CD1c-positive myeloid dendritic cell (primary cell): ENCODE measurements around the gene DTX1.
A peak's percentile ranks its signal among the peaks of the same experiment; 100 is the strongest.
"Not testable (repeated sequence)": the region's sequence is repeated elsewhere in the genome, so short reads cannot be mapped to it uniquely, and the experiment has no call there.

Experiments
- DNase-seq: peaks from one replicate; pipeline ENCODE4 v3.0.0-alpha.2; 2016; ENCODE audit errors: extremely low spot score

The DTX1 gene

GRCh38 chr12:113114447-113115178, 58.1 kb downstream of the DTX1 start:
- DNase-seq = no peak

GRCh38 chr12:113115455-113116126, 59.1 kb downstream of the DTX1 start:
- DNase-seq = no peak

GRCh38 chr12:113116875-113117274, 60.3 kb downstream of the DTX1 start:
- DNase-seq = no peak

- not testable (repeated sequence) for DNase-seq
Observed at GRCh38 chr12:113117684-113118083, 61.2 kb downstream of the DTX1 start.

- no peak for DNase-seq
Observed at GRCh38 chr12:113118142-113118541, 61.6 kb downstream of the DTX1 start.

- DNase-seq = peak; percentile 36
Observed at GRCh38 chr12:113119980-113120669, 63.6 kb downstream of the DTX1 start.

- no peak for DNase-seq
Observed at GRCh38 chr12:113120670-113121370, 64.3 kb downstream of the DTX1 start.

- no peak for DNase-seq
Observed at GRCh38 chr12:113127791-113128199, 71.3 kb downstream of the DTX1 start.

GRCh38 chr12:113128802-113129663, 72.5 kb downstream of the DTX1 start:
- no peak for DNase-seq

GRCh38 chr12:113129664-113130456, 73.3 kb downstream of the DTX1 start:
- no peak for DNase-seq

- peak; percentile 44 for DNase-seq
Observed at GRCh38 chr12:113130457-113131135, 74.1 kb downstream of the DTX1 start.

GRCh38 chr12:113131556-113131955, 75.0 kb downstream of the DTX1 start:
- DNase-seq = no peak

GRCh38 chr12:113133036-113133435, 76.5 kb downstream of the DTX1 start:
- DNase-seq = no peak

- DNase-seq = no peak
Observed at GRCh38 chr12:113133666-113134065, 77.1 kb downstream of the DTX1 start.

- no peak for DNase-seq
Observed at GRCh38 chr12:113134071-113134470, 77.5 kb downstream of the DTX1 start.

- no peak for DNase-seq
Observed at GRCh38 chr12:113134521-113134951, 78.0 kb downstream of the DTX1 start.

GRCh38 chr12:113135178-113136127, 78.9 kb downstream of the DTX1 start, which contains the start of gene RASAL1:
Gene RASAL1, minus strand, starts transcription at chr12:113135761. Its CDS starts 299 bp downstream, at chr12:113135462.
- DNase-seq = peak; percentile 81
